Measurements from ENCODE around the gene MBNL1.

- TF ChIP-seq EZH2phosphoT487 (IDR thresholded peaks at IDR 0.05; ENCODE audit: low read length) = no peak
- TF ChIP-seq, protein P1, sequence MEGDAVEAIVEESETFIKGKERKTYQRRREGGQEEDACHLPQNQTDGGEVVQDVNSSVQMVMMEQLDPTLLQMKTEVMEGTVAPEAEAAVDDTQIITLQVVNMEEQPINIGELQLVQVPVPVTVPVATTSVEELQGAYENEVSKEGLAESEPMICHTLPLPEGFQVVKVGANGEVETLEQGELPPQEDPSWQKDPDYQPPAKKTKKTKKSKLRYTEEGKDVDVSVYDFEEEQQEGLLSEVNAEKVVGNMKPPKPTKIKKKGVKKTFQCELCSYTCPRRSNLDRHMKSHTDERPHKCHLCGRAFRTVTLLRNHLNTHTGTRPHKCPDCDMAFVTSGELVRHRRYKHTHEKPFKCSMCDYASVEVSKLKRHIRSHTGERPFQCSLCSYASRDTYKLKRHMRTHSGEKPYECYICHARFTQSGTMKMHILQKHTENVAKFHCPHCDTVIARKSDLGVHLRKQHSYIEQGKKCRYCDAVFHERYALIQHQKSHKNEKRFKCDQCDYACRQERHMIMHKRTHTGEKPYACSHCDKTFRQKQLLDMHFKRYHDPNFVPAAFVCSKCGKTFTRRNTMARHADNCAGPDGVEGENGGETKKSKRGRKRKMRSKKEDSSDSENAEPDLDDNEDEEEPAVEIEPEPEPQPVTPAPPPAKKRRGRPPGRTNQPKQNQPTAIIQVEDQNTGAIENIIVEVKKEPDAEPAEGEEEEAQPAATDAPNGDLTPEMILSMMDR (IDR thresholded peaks at IDR 0.05; ENCODE audit: low read length) = no peak
Observed at GRCh38 chr3:152394246-152394645, 125.5 kb downstream of the MBNL1 start.
